HG02610 (cell line): ENCODE measurements around the gene EML1.
"Not testable (repeated sequence)": the region's sequence is repeated elsewhere in the genome, so short reads cannot be mapped to it uniquely, and the experiment has no call there.

ENCODE experiments used
- ATAC-seq: cut with Tn5 transposase; IDR thresholded peaks from one replicate; pipeline ENCODE4 v1.9.1; 2021; ENCODE audit warnings: mild to moderate bottlenecking, moderate library complexity; ENCODE audit not compliant: unreplicated experiment

EML1 gene

GRCh38 chr14:99930420-99931274 lies 137.4 kb downstream of the EML1 start:
- peak; percentile 97 for ATAC-seq

- ATAC-seq, result no peak
Observed at GRCh38 chr14:99931308-99931707, 138.1 kb downstream of the EML1 start.

GRCh38 chr14:99936056-99936455 lies 142.8 kb downstream of the EML1 start:
- ATAC-seq, result no peak

GRCh38 chr14:99936738-99937474 lies 143.7 kb downstream of the EML1 start:
- ATAC-seq, result peak; percentile 91

- peak; percentile 33 for ATAC-seq
Observed at GRCh38 chr14:99937475-99938244, 144.4 kb downstream of the EML1 start.

GRCh38 chr14:99938376-99938775 lies 145.2 kb downstream of the EML1 start:
- no peak for ATAC-seq

GRCh38 chr14:99938896-99939295 lies 145.7 kb downstream of the EML1 start:
- no peak for ATAC-seq

- ATAC-seq, result no peak
Observed at GRCh38 chr14:99939421-99939820, 146.2 kb downstream of the EML1 start.

- no peak for ATAC-seq
Observed at GRCh38 chr14:99940064-99940463, 146.9 kb downstream of the EML1 start.

- ATAC-seq, result no peak
Observed at GRCh38 chr14:99941211-99941610, 148.0 kb downstream of the EML1 start.

GRCh38 chr14:99943620-99944019 lies 150.4 kb downstream of the EML1 start:
- no peak for ATAC-seq

GRCh38 chr14:99944241-99944651 lies 151.0 kb downstream of the EML1 start:
- no peak for ATAC-seq

GRCh38 chr14:99945732-99946651 lies 152.8 kb downstream of the EML1 start:
- no peak for ATAC-seq

GRCh38 chr14:99946652-99947489 lies 153.7 kb downstream of the EML1 start:
- peak; percentile 60 for ATAC-seq

- ATAC-seq, result no peak
Observed at GRCh38 chr14:99947695-99948094, 154.5 kb downstream of the EML1 start.

- not testable (repeated sequence) for ATAC-seq
Observed at GRCh38 chr14:99949011-99949732, 156.0 kb downstream of the EML1 start.

- no peak for ATAC-seq
Observed at GRCh38 chr14:99950181-99950580, 157.0 kb downstream of the EML1 start.

GRCh38 chr14:99951085-99951484 lies 157.9 kb downstream of the EML1 start:
- ATAC-seq, result no peak

- no peak for ATAC-seq
Observed at GRCh38 chr14:99952039-99952438, 158.8 kb downstream of the EML1 start.
